Measurements from ENCODE around the gene ZMYND8. TPM values are rescaled to one million over a fixed set of nuclear protein-coding genes. Genes with fewer than 3 reads are reported as not detected.
A peak's percentile ranks its signal among the peaks of the same experiment; 100 is the strongest.

ZMYND8 gene
- total and polyA plus RNA-seq, 3 donors from 2014 or later = 30.4 to 102 (median 87.2) TPM

DNA sequence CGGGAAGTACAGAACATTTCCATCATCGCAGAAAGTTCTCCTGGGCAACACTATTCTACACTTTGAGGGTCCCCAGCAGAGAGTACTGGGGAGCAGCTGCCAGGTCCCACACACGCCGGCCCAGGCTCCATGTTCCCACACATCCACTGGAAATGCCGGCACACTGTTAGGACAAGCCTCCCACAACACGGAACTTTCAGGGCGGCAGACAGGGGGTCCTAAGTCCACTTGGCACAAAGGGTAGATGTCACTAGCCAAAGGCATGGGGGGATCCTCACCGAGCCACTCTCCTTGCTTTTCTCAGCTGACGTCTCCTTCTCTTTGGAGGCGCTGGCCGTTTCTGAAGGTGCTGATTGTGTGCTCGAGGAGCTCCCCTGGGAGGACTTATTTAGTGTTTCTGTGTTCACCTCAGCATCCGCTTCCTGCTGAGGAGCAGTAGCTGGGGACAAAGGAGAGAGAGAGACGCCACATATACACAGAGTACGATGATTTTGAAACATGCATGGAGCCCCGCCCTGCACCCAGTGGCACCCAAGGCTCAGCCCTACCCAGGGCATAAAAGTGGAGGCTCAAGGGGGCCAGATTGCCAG is 135.4 kb downstream of the ZMYND8 start:
- no peaks in the 10 kb centered on the region for H3K4me1 ChIP-seq
- DNase-seq = no peak
- no peaks in the 10 kb centered on the region for H3K27me3 ChIP-seq
- intact Hi-C loops (cut with DNase I; ENCODE audit: low total_unique reads) = no loop called here
- 84 to 90% methylated on average over 13 to 16 of the region's 16 CpGs for WGBS, 2 donors
- no peak overlapping the region for H3K4me3 ChIP-seq
- TF ChIP-seq, protein P1, sequence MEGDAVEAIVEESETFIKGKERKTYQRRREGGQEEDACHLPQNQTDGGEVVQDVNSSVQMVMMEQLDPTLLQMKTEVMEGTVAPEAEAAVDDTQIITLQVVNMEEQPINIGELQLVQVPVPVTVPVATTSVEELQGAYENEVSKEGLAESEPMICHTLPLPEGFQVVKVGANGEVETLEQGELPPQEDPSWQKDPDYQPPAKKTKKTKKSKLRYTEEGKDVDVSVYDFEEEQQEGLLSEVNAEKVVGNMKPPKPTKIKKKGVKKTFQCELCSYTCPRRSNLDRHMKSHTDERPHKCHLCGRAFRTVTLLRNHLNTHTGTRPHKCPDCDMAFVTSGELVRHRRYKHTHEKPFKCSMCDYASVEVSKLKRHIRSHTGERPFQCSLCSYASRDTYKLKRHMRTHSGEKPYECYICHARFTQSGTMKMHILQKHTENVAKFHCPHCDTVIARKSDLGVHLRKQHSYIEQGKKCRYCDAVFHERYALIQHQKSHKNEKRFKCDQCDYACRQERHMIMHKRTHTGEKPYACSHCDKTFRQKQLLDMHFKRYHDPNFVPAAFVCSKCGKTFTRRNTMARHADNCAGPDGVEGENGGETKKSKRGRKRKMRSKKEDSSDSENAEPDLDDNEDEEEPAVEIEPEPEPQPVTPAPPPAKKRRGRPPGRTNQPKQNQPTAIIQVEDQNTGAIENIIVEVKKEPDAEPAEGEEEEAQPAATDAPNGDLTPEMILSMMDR (IDR thresholded peaks at IDR 0.05) = no peak
- no peak for TF ChIP-seq POLR2A (IDR thresholded peaks at IDR 0.05)
- H3K36me3 ChIP-seq (ENCODE audit: low read depth, missing control alignments) = no peaks in the 10 kb centered on the region
- H3K9me3 ChIP-seq = no peaks in the 10 kb centered on the region
- H3K27ac ChIP-seq = no peak overlapping the region

- H3K36me3 ChIP-seq (ENCODE audit: low read depth, missing control alignments) = no peaks in the 10 kb centered on the region
Observed at GRCh38 chr20:47220161-47220582, 136.3 kb downstream of the ZMYND8 start.

DNA sequence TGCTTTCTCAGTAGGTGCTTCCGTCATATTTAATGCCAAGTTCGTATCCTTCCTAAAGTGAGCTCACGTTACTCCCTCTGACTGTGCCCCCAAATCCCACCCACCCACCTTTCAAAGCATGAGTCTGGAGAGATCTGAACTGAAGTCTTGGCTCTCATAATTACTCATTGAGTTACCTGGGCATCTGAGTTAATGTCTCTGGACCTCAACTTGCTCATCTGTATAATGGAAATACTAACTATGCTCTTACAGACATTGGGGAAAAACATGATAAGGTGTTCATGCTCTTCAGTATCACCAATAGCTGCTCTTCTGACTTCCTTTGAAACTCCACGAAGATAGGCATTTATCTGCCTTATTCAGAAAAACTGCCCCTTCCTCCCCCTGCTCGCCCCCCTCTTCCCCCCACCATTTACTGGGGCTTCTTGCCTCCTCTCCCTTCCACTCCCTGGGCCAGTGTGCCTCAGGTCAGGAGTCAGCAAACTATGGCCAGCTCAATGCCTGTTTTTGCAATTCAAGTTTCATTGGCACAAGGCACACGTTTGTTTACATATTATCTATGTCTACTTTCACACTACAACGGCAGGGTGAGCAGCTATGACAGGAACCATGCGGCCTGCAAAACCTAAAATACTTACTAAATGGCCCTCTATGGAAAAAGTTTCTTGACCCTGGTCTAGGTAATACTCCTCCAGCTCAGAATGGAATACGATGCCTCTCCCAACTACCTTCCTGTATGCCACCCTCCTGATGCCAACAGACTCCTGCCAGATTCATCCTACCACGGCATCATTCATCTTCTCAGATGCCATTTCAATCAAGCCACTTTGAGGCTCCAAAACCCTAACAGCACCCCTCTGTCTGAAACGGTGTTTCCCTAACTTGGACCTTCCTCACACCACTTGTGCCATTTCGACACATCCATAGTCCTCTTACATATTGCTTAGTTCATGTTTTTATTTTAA is 138.7 kb downstream of the ZMYND8 start:
- 81 to 83% methylated on average over 12 of the region's 12 CpGs for WGBS, 2 donors
- H3K4me1 ChIP-seq = no peaks in the 10 kb centered on the region
- H3K9me3 ChIP-seq = no peaks in the 10 kb centered on the region
- DNase-seq = no peak
- no peak for TF ChIP-seq POLR2A (IDR thresholded peaks at IDR 0.05)
- TF ChIP-seq, protein P1 (IDR thresholded peaks at IDR 0.05) = no peak
- no peak overlapping the region for H3K27ac ChIP-seq
- intact Hi-C loops (cut with DNase I; ENCODE audit: low total_unique reads) = no loop called here
- H3K27me3 ChIP-seq = no peaks in the 10 kb centered on the region
- H3K4me3 ChIP-seq = no peak overlapping the region
- H3K36me3 ChIP-seq (ENCODE audit: low read depth, missing control alignments) = no peaks in the 10 kb centered on the region

More at GRCh38 chr20:47220161-47220582, 136.3 kb downstream of the ZMYND8 start:
- WGBS, 2 donors = 89 to 93% methylated on average over 8 of the region's 8 CpGs
- peak; percentile 57 for DNase-seq
- Histone ChIP-seq H3K9me3 (no peaks in the 10 kb centered on the region), H3K4me1 (no peaks in the 10 kb centered on the region), H3K27me3 (no peaks in the 10 kb centered on the region), H3K4me3 (no peak overlapping the region), H3K27ac (no peak overlapping the region)
- intact Hi-C loops (cut with DNase I; ENCODE audit: low total_unique reads) = no loop called here
- TF ChIP-seq POLR2A (IDR thresholded peaks at IDR 0.05) = no peak
- TF ChIP-seq, protein P1 (IDR thresholded peaks at IDR 0.05) = peak in 2 of 3 experiments; percentile 20 to 56

DNA sequence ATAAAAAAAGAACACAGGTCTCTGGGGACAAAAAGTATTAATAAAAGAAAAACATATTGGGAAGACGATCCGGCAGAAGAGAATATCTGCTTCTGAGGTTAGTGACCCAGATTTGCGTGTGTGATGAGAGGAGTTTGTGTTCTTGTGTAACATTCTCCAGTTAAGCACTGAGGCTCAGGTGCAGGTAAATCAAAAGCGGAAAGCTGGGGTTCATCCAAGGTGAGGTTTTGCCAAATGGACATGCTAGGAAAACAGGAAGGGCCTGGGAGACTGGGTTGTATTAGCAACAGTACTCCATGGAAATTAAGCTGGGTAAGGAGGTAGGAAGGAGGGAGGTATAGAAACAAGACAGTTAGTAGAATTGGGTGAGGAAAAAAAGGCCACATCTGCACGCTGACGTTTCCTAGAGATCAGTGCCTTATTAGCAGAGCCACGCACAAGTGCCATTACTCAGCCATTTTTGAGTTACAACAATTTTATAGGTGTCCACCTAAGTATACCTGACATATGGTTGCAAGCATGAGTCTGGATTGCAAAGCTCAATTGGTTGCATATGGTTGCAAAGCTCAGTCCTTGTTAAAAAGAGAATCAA is 139.6 kb downstream of the ZMYND8 start:
- H3K36me3 ChIP-seq (ENCODE audit: low read depth, missing control alignments) = no peaks in the 10 kb centered on the region
- H3K4me1 ChIP-seq = no peaks in the 10 kb centered on the region
- no peaks in the 10 kb centered on the region for H3K9me3 ChIP-seq
- 66 to 71% methylated on average over 7 of the region's 7 CpGs for WGBS, 2 donors
- no peaks in the 10 kb centered on the region for H3K27me3 ChIP-seq
- no peak overlapping the region for H3K4me3 ChIP-seq
- TF ChIP-seq, protein P1 (IDR thresholded peaks at IDR 0.05) = no peak
- no peak for TF ChIP-seq POLR2A (IDR thresholded peaks at IDR 0.05)
- no peak overlapping the region for H3K27ac ChIP-seq
- DNase-seq = no peak
- intact Hi-C loops (cut with DNase I; ENCODE audit: low total_unique reads) = no loop called here

Measured in testis (tissue), 3 donors.